A673 (cell line): ENCODE data around the gene MAP3K10.

Source experiments
- CTCF ChIP-seq: fragments of 300-800, 200-600 bp; sonication (generic); conservative IDR thresholded peaks from 2 replicates; pipeline ENCODE4 v1.5.1; 2017; ENCODE audit warnings: low read depth, mild to moderate bottlenecking, antibody characterized with exemption, low read length, moderate library complexity, mixed read lengths
- EZH2 ChIP-seq: fragments of 200-600 bp; sonication (generic); IDR thresholded peaks from 2 replicates; pipeline ENCODE4 v1.6.1; 2017; ENCODE audit warnings: borderline replicate concordance, low read depth, mild to moderate bottlenecking, mixed read lengths, antibody characterized with exemption, low read length; ENCODE audit not compliant: poor library complexity, severe bottlenecking

- TF ChIP-seq CTCF (no peak), EZH2 (no peak)
Observed at GRCh38 chr19:40159744-40160143, 31.5 kb upstream of the MAP3K10 start.
